GM12872 (cell line): ENCODE data around the gene SCN5A.

Source experiments
- TF ChIP-seq, protein P1 (sequence below): IDR thresholded peaks from 3 replicates; pipeline ENCODE4 v1.5.1; 2011; ENCODE audit warnings: low read depth, mild to moderate bottlenecking, low read length, moderate library complexity; ENCODE audit not compliant: insufficient read depth

The SCN5A gene

DNA sequence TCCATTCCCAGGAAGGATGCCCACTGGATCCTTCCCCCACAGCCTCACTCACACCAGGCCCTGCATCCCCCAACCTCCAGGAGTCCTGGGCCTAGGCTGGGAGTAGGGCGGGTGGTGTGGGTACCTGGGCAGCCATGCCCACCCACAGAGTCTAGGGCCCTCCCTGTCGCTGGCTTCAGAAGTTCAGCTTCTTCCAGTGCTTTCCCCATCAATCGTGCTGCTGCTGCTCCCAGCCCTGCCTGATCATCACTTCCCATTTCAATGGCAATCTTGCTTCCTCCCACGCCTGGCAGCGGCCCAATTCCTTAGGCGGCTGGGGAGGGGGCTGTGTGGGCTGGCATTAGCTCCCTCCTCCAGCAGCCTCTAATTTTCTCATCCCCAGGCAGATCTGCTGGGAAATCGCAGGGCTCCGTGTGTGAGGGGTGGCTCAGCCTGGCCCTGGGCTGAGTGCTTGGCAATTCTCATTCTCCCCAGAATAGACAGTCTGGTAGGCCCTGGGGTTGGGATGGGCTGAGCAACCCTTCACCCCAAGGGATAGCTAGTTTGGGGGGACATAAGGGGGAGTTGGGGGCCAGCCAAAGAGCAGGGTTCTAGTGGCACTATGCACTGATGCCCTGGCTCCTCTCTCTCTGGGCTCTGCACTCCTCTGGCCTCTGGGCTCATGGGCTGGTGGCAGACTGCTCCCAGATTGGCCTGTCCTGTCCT, 66.4 kb downstream of the SCN5A start:
- TF ChIP-seq, protein P1, sequence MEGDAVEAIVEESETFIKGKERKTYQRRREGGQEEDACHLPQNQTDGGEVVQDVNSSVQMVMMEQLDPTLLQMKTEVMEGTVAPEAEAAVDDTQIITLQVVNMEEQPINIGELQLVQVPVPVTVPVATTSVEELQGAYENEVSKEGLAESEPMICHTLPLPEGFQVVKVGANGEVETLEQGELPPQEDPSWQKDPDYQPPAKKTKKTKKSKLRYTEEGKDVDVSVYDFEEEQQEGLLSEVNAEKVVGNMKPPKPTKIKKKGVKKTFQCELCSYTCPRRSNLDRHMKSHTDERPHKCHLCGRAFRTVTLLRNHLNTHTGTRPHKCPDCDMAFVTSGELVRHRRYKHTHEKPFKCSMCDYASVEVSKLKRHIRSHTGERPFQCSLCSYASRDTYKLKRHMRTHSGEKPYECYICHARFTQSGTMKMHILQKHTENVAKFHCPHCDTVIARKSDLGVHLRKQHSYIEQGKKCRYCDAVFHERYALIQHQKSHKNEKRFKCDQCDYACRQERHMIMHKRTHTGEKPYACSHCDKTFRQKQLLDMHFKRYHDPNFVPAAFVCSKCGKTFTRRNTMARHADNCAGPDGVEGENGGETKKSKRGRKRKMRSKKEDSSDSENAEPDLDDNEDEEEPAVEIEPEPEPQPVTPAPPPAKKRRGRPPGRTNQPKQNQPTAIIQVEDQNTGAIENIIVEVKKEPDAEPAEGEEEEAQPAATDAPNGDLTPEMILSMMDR: no peak

DNA sequence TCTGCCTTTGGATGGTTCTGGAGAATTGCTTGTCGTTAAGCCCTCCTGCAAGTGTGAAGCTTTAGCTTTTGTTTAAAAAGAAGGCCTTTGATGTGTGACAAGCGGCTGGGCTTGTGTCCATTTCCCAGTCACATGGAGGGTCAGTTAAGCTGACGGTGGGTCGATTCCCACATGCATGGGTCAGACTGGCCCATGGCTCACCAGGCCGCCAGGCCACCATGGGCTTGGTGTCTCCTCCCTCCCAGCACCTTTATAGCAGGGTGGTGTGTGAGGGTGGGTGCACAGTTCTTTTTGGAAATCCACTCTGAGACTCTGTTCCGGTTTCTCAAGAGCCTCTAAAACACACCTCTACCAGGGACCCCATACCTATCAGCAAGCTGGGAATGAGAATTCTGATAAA, 67.2 kb downstream of the SCN5A start:
- TF ChIP-seq, protein P1: no peak

DNA sequence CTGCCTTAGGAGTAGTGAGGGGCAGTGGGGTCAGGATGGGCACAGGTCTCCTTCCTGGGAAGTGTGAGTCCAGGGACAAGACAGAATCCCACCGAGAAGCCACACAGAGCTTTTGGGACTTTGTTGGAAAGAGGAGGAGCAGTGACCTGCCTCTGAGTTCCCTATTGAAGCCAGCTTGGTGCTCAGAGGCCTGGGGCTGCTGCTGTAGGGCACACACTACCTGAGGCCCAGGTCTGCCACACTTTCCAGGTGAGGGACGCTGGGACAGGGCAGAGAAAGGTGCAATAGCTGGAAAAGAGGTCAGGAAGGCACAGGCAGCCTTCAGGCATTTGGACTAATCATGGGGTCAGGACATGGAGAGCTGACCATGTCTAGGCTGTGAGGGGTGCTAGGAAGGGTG, 67.7 kb downstream of the SCN5A start:
- TF ChIP-seq, protein P1: no peak

DNA sequence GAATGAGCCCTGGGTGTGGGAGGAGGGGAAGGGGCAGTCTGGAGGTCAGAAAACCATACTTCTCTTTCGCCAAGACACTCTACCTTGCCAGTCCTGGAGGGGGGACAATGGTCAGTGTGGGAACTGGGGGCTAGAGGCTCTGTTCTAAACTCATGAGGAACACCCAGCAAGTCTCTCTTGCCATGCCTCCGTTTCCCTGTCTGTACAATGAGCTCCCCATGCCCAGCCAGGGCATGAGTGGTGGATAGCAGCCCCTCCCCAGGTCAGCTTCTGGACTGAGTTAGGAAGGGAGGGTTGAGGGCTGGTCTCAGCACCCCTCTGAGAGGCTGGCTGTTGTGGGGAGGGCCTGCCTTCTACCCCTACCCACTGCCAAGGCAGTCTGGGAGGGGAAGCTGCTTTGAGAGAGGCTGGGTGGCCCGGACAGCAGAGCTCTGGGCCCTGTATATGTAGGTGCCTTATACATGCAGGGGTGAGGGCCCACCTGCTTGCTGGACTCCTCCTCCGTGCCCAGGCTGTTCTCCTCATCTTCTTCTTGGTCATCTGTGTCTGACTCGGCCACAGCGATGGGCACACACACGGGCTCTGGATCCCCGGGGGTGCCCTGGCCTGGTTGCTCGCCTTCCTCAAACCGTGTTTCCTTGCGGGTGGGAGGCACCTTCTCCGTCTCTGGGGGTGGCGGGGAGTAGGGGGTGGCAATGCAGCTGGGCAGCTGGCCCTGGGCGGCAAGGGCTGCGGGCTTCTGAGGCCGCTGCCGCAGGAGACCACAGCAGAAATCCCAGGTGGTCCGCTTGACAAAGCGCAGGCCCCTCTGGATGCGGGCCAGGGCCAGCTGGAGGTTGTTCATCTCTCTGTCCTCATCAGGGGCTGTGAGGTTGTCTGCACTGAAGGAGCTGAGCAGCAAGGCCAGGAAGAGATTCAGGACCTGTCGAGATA, 68.8 kb downstream of the SCN5A start:
- TF ChIP-seq, protein P1: no peak

DNA sequence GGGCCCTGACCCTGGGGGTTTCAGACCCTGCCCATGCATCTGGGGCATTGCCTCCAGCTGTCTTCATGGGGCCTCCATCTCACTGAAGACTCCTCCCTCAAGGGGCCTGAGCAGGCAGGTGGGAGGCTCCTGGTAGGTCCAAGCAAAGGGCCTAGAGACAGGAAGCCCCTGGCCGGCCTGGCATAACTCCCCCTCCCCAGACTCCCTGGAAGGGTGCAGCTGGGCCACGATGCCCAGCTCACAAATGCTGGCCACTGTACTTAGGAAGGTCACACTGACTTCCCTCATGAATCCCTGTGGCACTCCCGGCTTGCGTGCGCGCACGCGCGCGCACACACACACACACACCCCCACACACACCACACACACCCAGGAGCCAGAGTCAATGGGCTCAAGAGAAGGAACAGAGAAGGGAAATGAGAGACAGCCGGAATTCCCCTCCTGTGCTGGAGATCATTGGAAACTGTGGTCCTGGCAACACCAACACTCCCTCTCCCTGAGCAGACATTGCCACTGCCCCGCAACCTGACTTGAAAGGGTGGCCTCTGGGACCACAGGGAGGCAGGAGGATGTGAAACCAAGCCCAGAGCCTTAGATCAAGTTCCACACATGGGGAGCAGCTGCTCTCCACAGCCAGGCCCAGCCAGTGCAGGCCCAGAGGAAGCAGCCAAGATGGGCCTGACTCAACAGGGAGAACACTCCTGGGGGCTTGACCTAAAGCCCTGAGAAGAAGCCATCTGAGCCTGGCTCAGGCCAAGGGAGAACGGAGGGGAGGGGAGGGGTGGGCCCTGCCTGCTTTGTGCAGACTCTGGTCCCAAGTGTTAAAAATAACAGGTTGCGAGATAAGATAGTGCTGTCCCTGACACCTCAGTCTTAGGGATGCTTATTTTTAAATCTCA, 69.7 kb downstream of the SCN5A start:
- TF ChIP-seq, protein P1: no peak

DNA sequence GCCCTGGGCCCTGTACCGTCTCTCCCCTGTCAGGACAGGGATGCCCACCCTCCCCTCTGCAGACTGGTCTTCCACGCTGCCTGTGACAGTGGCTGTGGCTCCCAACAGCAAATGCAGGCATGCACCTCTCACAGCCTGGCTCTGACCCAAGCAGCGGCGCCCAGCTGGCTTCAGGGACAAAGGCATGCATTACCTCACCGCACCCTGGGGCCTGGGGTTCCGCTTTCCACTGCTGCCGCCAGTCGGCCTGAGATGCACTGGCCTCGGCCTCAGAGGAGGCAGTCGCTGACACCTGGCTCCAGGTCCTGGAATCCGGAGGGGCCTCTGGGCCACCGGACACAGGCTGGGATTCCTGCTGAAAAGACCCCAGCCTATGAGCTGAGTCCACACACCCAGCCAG, 70.3 kb downstream of the SCN5A start:
- TF ChIP-seq, protein P1: no peak

DNA sequence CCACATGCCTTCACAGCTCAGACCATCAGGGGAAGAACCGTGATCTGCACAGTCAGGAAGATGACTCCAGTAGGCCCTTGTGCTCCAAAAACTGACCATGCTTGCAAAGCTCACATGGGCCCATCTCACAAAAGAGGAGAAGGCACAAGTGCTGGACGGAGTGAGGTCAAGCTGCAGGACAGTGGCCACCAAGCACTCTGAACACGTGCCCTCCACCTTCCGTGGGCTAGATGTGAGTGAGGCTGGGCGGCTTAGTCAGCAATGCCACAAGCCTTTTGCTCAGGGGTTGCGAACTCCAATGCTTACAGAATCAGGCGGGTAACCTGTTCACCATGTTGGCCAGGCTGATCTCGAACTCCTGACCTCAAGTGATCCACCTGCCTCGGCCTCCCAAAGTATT, 70.9 kb downstream of the SCN5A start:
- TF ChIP-seq, protein P1: no peak
